Hindlimb muscle (tissue), 1 donor: ENCODE results near the gene FGF10. TPM values are rescaled to one million over a fixed set of nuclear protein-coding genes. Genes with fewer than 3 reads are reported as not detected.

Experiments used
- DNase-seq: peaks from one replicate; pipeline ENCODE4 v3.0.0-alpha.2; 2013
- polyA plus RNA-seq: library from polyadenylated mRNA; unstranded; fragments of 120-200 nt; gene quantifications from one replicate; pipeline ENCODE4 v1.2.1, GENCODE V29; 2013; ENCODE audit not compliant: insufficient read length

FGF10 gene
- polyA plus RNA-seq, 1 donor, result 4.9 TPM

GRCh38 chr5:44356231-44356630, 33.0 kb downstream of the FGF10 start:
- DNase-seq, result peak; percentile 11

GRCh38 chr5:44345871-44346270, 43.3 kb downstream of the FGF10 start:
- no peak for DNase-seq

GRCh38 chr5:44336708-44337107, 52.5 kb downstream of the FGF10 start:
- DNase-seq, result no peak

- DNase-seq, result no peak
These were observed 54.6 kb downstream of the FGF10 start for GRCh38 chr5:44334622-44335021.

- peak; percentile 47 for DNase-seq
These were observed 56.8 kb downstream of the FGF10 start for GRCh38 chr5:44332285-44332971.

GRCh38 chr5:44331471-44332050, 57.7 kb downstream of the FGF10 start:
- no peak for DNase-seq

GRCh38 chr5:44329716-44330115, 59.5 kb downstream of the FGF10 start:
- DNase-seq, result no peak

GRCh38 chr5:44321144-44321725, 68.0 kb downstream of the FGF10 start:
- no peak for DNase-seq

- no peak for DNase-seq
These were observed 69.0 kb downstream of the FGF10 start for GRCh38 chr5:44320188-44320587.

GRCh38 chr5:44318883-44319282, 70.3 kb downstream of the FGF10 start:
- no peak for DNase-seq

GRCh38 chr5:44312374-44312773, 76.8 kb downstream of the FGF10 start:
- DNase-seq, result no peak

- no peak for DNase-seq
These were observed 88.7 kb downstream of the FGF10 start for GRCh38 chr5:44300551-44300950.

- DNase-seq, result no peak
These were observed 89.8 kb downstream of the FGF10 start for GRCh38 chr5:44299394-44299793.

GRCh38 chr5:44294516-44294915, 94.7 kb downstream of the FGF10 start:
- DNase-seq, result peak; percentile 67

GRCh38 chr5:44292736-44293135, 96.5 kb downstream of the FGF10 start:
- no peak for DNase-seq

- DNase-seq, result no peak
These were observed 110.8 kb downstream of the FGF10 start for GRCh38 chr5:44278469-44278868.

GRCh38 chr5:44275908-44276307, 113.3 kb downstream of the FGF10 start:
- no peak for DNase-seq

GRCh38 chr5:44275329-44275728, 113.9 kb downstream of the FGF10 start:
- DNase-seq, result no peak

GRCh38 chr5:44267909-44268308, 121.3 kb downstream of the FGF10 start:
- no peak for DNase-seq

- peak; percentile 13 for DNase-seq
These were observed 122.2 kb downstream of the FGF10 start for GRCh38 chr5:44266882-44267576.

GRCh38 chr5:44265713-44266112, 123.5 kb downstream of the FGF10 start:
- DNase-seq, result no peak

GRCh38 chr5:44260793-44261192, 128.4 kb downstream of the FGF10 start:
- DNase-seq, result no peak

- no peak for DNase-seq
These were observed 131.4 kb downstream of the FGF10 start for GRCh38 chr5:44257653-44258365.
